NCI-H226 (cell line): Measurements from ENCODE around the gene SHROOM3.

Experiments
- DNase-seq: peaks from one replicate; pipeline ENCODE4 v3.0.0-alpha.2; 2015

The SHROOM3 gene

DNA sequence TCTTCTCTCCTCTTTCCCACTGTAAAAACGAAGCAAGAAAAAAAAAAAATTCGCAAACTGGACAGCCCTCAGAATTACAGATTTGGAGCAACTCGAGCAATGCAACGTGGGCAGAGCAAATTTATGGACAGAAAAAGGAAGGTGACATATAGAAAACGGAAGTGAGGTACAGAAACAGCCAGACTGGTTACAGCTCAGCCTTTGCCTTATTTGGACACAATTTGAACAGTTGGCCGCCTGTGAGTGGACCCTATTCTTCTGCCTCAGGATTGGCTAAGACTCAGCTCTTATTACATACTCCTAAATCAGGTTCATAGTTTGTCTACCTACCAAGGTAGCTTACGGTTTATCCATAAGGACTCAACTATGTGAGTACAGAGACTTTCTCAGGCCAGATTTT is 364.1 kb downstream of the SHROOM3 start:
- DNase-seq, result no peak

DNA sequence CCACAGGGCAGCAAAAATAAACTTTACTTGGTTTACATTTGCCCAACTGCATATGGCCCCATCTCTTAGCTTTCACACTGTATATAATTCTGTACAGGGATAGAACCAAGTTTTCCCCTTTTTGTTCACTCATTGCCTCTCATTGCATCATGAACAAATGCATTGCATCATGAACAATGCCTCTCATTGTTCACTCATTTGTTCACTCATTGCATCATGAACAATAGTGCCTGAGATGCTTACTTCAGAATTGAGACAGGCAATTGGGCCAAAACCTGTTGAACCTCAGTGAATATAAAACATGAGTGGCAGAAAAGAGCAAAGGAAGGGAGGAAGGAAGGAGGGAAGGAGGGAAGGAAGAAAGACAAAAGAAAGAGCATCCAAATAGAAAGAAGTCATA is 364.7 kb downstream of the SHROOM3 start:
- DNase-seq, result no peak

DNA sequence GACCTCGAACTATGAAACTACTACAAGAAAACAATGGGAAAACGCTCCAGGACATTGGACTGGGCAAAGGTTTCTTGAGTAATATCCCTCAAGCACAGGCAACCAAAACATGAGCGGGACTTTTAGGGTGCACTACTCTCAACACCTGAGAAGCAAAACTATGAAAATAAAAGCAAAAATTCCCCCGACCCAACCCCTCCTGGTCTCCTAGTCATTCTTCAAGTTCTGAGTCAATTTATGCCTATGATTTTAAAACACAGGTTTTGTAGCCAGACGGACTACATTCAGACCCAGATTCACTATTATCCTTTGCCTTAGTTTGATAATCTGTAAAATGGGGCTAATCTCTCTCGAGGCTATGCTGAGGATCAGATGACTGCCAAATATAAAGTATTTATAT is 365.9 kb downstream of the SHROOM3 start:
- no peak for DNase-seq

DNA sequence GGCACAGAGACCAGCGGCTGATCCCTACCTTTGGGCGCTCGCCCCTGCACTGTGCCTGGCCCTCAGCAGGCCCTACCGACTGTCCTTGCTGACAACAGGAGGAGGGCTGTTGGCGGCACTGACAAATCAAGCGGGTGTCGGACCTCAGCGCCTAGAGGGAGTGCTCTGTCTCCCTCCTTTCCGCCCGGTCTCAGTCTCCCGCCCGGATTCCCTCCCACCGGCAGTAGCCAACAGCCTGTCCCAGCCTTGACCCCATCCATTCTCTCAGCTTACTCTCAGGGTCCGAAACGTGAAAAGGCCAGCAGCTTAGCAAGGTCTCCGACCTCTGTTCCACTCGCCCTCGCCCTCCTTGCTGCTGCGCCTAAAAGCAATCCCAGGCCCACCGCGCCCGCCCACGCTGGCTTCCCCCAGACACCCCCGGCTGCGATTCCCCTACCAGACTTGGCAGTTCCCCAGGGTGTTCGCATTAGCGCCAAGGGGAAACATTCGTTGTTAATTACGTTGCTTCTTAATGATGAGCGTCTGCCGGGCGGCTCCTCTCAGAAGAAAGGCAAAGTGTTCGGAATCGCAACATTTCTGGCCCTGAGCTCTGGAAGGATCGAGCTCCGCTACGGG is 366.7 kb downstream of the SHROOM3 start:
- DNase-seq, result no peak

DNA sequence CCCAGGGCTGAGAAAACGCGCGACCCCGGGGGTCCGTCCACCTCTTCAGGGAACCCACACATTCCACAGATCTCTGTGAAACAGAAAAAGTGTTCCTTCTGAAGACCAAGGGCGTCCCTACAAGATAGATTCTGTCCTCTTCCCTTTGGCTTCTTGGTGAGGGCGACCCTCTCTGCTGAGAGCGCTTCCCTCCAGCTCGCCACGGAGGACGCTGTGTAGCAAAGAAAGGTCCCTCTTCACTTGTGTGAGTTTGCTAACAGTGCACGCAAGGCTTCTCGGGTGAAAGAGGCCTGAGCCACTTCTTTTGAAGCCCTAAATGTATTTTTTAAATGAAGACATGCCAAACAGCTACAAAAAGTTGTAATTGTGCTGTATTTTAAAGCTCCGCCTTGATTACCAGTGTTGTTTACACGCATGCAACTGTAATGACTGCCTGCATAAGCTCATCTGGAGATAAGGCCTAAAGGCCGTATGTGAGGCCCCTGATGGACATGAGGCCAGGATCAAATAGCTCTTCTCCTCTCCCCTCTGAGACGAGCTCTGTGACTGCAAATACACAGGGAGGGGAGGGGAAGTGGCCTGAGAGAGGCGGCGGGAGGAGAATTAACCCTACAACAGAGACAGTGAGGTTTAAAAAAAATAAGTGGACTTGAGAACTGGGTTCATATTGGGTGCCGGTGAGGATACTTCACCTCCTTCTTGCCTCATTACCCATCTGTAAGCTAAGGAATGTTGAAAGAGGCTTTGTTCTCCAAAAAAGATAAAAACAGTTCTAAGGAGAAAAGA is 367.4 kb downstream of the SHROOM3 start:
- DNase-seq, result peak; percentile 44

DNA sequence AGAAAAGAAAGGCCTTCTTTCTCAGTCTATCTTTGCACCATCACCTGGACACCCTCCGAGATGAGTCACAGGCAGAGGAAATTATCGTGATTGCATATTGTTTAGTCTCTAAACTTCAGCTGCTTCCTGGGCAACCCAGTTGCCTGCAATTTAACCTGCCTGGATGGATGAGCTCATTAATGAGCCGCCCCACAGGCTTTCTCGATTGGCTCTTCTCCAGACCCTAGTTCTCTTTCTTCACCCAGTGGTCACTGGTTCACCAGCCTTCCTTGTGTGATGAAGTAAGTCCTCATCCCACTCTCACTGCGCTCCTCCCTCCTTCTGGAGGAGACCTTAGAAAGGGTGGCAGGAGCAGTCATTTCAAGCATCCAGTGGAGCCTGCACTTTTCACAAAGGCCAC is 368.5 kb downstream of the SHROOM3 start:
- DNase-seq, result peak; percentile 97

DNA sequence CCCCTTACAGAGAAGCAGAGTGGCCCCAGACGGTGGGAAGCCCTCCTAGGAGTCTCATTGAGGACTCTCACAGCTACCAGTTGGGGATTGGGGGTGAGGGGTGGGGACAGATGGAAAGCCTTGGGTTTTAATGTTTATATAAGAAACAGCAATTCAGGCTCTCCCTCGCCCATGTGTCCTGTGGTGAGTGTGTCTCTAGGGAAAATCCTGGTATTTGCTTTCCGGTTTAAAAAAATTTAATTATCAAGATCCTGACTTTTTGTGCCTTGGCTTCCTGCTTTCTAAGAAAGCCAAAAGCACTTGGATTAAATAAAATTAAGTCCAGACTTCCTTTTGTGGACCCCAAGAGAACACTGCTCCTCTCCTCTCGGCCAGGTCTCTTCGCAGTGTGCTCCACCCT is 369.1 kb downstream of the SHROOM3 start:
- DNase-seq, result no peak

DNA sequence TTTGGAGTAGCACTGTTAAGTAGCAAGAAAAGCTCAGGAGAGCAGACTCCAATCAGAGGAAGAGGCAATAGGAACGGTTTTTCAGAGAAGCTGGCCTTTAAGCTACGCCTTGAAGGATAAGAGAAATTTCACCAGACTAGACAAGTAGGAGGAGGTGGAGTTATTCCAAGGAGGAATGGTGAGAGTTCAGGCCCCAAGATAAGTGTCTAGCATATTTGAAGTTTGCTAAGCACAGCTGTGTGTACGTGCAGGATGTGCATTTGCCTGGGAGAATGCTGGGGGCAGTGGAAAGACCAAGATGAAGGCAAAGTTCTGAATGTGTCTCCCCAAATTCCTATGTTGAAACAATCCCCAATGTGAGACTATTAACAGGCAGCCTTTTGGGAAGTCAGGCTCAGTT is 371.3 kb downstream of the SHROOM3 start:
- peak; percentile 5 for DNase-seq

DNA sequence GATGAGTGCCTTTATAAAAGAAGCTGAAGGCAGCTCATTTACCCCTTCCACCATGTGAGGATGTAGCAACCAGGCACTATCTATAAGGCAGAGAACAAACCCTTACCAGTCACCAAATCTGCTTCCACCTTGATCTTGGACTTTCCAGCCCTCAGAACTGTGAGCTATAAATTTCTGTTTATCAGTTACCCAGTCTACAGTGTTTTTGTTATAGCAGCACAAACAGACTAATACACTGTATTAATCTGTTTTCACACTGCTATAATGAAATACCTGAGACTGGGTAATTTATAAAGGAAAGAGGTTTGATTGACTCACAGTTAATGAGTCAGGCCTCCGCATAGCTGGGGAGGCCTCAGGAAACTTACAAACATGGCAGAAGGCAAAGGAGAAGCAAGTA is 371.7 kb downstream of the SHROOM3 start:
- no peak for DNase-seq

DNA sequence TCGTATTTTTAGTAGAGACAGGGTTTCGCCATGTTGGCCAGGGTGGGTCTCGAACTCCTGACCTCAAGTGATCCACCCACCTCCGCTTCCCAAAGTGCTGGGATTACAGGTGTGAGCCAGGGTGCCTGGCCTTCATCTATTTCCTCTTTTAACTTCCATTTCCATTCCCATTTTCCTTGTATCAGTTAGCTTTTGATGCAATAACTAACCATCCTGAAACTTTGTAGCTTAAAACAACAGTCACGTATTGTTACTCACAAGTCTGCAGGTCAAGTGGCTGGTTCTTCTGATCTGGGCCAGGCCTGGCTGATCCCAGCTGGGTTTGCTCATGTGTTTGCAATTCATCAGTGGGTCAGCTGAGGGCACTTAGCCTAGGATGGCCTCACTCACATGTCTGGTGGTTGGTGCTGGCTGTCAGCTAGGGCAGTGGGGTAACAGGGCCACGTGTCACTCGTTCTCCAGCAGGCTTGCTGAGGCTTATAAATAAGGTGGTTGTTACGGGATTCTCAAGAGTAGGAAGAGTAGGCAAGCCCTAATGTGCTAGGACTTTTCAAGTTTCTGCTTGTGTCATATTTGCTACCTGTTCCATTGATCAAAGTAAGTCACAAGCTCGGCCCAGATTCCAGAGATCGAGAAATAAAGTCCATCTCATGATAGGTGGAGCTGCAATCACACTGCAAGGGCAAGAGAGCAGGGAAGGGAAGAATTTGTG is 374.7 kb downstream of the SHROOM3 start:
- no peak for DNase-seq

DNA sequence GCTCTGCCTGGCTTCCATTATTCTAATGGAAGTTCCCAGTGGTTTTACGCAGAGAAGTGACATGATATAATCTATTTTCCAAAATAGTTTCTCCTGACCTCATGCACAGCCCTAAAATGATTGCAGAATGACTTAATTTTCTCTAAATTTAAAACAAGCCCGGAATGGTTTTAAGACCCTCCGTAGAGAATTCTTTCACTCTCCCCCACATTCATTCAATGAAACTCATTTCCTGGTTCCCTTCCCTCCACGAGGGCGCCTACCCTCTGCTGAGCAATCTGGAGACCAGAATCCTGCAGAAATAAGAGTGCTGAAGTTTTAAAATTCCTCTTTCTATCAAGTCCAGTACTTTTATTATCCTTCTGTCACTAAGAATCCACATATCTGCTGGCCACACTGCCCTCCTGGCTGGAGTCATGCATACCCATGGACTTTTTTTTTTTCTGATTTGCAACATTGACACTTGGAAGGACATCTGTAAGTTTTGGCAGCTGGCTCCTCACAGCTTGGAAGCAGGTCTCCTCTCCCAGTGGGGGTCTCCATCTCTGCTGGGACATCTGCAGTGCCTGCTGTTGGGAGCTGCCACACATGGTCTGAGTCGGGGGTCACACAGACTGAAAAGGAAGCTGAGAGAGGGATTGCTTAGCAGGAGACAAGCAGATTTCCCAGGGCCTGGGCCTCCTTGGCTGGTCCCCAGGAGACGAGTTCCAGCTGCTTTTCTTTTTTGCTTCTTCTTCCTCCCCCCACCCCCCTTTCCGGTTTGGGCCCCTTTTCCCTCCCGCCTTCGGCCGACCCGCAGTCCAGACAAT is 376.8 kb downstream of the SHROOM3 start:
- DNase-seq, result peak; percentile 44

DNA sequence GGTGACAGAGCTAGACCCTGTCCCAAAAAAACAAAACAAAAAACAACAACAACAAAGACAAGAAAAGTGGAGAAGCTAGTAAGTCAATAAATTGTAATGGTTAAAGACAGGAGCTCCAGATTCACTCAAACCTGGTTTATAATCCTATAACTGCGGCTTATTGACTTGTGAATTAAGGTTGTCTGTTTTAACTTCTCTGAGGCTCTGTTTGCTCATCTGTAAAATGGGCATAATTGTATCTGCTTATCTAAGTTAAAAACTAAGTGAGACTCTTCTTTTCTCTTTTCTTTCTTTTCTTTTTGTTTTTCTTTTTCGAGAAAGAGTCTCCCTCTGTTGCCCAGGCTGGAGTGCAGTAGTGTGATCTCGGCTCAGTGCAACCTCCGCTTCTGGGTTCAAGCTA is 378.0 kb downstream of the SHROOM3 start:
- DNase-seq, result no peak

DNA sequence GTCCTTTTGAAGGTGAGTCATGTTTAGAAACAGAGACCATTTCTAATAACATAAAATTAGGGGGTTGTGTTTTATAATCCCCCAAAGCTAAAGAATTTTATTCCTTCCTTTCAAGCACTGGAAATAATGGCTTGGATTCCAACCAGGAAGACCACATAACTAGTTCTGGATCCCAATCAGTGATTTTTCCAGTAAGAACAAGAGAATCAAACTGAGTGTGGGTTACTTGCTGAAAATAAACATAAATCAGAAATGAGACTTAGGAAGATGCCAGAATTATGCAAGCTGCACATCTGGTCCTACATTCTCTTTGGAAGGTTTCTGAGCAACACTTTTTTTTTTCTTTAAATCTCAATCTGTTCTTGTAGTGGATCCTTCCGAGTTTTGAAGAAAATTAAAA is 386.6 kb downstream of the SHROOM3 start:
- no peak for DNase-seq

DNA sequence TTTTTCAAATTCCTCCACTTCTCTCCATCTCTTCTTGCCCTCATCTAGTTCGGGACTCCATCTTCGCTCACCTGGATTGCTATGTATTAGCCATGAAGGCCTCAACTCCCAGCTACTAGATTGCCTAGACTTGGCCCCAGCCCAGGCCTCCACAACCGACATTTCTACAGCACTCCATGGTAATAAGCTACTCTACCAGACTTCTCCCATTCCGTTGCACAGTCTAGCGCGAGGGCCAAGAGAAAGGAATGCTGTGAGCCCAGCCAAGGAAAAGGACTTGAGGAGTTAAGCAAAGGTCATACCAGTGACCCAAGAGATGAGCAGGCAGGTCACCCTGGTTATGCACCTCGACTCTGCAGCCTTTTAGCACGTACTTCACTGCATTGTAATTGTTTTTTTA is 387.3 kb downstream of the SHROOM3 start:
- DNase-seq, result no peak

DNA sequence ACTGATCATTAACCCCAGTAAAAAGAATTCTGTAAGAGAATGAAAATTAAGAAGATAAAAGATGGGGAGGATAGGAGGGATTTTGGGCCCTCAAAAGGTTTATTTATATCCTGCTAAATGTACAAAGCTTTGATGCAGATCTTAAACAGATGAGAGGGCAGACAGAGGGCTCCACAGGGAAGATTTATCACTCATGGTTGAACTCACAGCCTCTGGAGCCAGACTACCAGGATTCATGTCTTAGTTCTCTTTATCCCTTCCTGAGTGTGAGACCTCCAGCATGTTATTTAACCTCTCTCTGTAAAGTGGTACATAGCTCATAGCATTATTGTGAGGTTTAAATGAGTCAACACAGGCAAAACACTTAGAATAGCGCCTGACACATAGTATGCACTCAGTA is 388.5 kb downstream of the SHROOM3 start:
- no peak for DNase-seq

DNA sequence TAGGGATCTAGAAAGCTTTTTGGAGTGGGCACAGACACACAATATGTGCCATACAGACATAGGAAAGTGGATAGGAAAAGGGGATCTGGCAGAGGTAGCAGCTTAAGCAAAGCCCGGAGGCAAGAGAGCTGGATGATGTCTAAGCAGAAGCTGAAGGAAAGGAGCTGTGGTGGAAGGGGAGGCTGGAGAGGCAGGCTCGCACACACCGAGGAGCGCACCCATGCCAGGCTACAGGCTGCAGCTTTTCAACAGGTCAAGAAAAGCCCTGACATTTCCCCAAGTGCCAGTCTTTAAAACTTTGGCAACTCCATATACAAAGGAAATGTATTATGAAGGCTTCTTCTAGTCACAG is 395.6 kb downstream of the SHROOM3 start:
- no peak for DNase-seq

DNA sequence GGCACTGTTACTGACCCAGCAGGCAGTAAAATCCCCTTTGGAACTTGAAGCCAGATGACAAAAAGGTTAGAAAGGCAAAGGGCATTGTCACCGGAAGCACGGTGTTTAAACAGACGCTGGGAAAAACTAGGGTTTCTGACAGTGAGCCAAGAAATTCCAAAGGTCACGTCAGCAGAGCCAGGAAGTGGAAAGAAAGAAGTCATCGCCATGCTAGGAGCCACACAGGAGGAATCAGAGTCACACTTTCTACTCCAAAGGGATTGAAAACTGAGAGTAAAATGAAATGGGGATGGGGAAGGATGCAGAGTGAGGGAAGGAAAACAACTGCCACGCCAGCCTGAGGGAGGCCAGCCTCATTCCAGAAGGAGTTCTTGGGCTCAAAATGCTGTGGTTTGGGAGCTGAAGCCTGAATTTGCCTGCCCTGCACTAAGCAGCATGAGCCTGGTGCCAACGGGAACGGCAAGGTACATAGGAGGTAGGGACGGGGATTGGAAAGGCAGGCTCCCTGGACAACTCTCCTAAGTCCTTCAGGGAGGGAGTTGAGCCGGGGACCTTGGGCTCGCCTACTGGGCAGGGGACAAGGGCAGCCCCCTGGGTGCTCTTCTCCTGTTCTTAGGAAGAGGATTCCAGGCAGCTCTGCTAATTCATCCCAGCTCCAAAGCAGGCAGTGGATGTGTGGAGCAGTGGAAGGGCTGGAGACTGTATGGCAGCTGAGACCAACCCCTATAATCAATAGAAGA is 396.1 kb downstream of the SHROOM3 start:
- peak; percentile 6 for DNase-seq

DNA sequence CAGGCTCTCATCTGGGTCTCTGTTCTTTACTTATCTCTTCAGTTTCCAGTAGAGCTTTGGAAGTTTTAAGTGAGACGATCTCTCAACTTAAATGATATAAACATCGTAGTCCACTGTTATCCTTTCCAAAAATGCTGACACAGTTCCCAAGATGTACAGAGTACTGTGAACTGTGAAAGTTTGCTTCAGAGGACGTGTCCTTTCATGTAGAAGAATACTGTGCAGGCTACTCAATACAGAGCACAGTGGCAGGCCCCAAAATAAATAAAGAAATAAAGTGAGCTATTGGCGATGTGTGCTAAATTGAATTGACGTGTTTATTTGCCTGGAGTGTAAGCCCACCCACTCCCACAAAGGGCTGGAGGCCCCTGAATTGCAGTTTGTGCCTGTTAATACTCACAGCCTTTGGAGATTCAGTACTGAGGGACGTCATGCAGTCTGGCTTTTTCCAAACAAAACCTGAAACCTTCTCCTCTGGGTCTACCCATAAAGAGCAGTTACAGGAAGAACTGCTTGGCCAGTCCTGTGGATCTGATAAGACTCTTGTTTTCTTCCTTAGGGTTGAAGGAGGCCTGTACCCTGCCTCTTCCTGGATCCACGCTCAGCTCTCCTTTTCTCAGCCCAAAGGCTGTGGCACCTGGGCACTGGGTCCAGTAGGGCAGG is 396.8 kb downstream of the SHROOM3 start:
- DNase-seq, result no peak
